Liver (tissue), 9 donors: ENCODE measurements around the gene GALNTL6. TPM values are rescaled to one million over a fixed set of nuclear protein-coding genes. Genes with fewer than 3 reads are reported as not detected.

Experiments used
- DNase-seq: peaks from one replicate; pipeline ENCODE4 v3.0.0-alpha.2; 2017; ENCODE audit warnings: low spot score
- H3K27ac ChIP-seq, 2 donors: one replicate each; pipeline ENCODE4 v1.7.0; 2013; ENCODE audit warnings: inconsistent platforms in 2 of 2, low read length in 2 of 2, control low read depth in 1 of 2, low read depth in 1 of 2, mild to moderate bottlenecking in 1 of 2
- H3K27me3 ChIP-seq, 4 donors: one replicate each; pipeline versions ENCODE4 v1.6.1 to v1.7.0; 2013; ENCODE audit warnings: low read length in 3 of 4, inconsistent platforms in 1 of 4, mild to moderate bottlenecking in 1 of 4, moderate library complexity in 1 of 4; ENCODE audit not compliant: control insufficient read depth in 4 of 4, insufficient read depth in 4 of 4
- H3K36me3 ChIP-seq, 4 donors: one replicate each; pipeline versions ENCODE4 v1.6.1 to v1.7.0; 2013; ENCODE audit warnings: low read length in 3 of 4, mild to moderate bottlenecking in 3 of 4, low read depth in 1 of 4, moderate library complexity in 1 of 4; ENCODE audit not compliant: control insufficient read depth in 4 of 4, insufficient read depth in 3 of 4
- H3K4me1 ChIP-seq, 4 donors: one replicate each; pipeline versions ENCODE4 v1.6.1 to v1.7.0; 2013; ENCODE audit warnings: low read length in 3 of 4, mild to moderate bottlenecking in 3 of 4, moderate library complexity in 1 of 4; ENCODE audit not compliant: control insufficient read depth in 4 of 4, insufficient read depth in 4 of 4
- H3K4me3 ChIP-seq, 3 donors: one replicate each; pipeline versions ENCODE4 v1.6.1 to v1.7.0; 2013; ENCODE audit warnings: low read length in 3 of 3, control low read depth in 1 of 3, low read depth in 1 of 3, mild to moderate bottlenecking in 1 of 3
- H3K9ac ChIP-seq, 2 donors: one replicate each; pipeline ENCODE4 v1.7.0; 2013; ENCODE audit warnings: low read length in 2 of 2, mild to moderate bottlenecking in 2 of 2, moderate library complexity in 2 of 2, control low read depth in 1 of 2, low read depth in 1 of 2
- H3K9me3 ChIP-seq, 4 donors: one replicate each; pipeline versions ENCODE4 v1.6.1 to v1.7.0; 2013; ENCODE audit warnings: low read length in 3 of 4; ENCODE audit not compliant: control insufficient read depth in 4 of 4
- ATF3 ChIP-seq: IDR thresholded peaks from 2 replicates; pipeline ENCODE4 v1.6.1; 2016; ENCODE audit warnings: antibody characterized with exemption
- CTCF ChIP-seq: fragments of 150-350 bp; IDR thresholded peaks from 2 replicates; pipeline ENCODE4 v1.5.1; 2017; ENCODE audit warnings: improper control_type of control experiment, low read depth, low read length; ENCODE audit not compliant: missing input control
- EGR1 ChIP-seq, 2 donors: IDR thresholded peaks; 2 replicates each; pipeline ENCODE4 v1.6.1; 2016 to 2018; ENCODE audit warnings: antibody characterized with exemption in 2 of 2, low read depth in 2 of 2
- FOXA1 ChIP-seq: IDR thresholded peaks from 2 replicates; pipeline ENCODE4 v1.6.1; 2016; ENCODE audit warnings: antibody characterized with exemption
- FOXA2 ChIP-seq: IDR thresholded peaks from 2 replicates; pipeline ENCODE4 v1.6.1; 2016; ENCODE audit warnings: antibody characterized with exemption
- HNF4A ChIP-seq, 2 donors: conservative IDR thresholded peaks; 2 replicates each; pipeline ENCODE4 v1.6.1; 2016; ENCODE audit warnings: antibody characterized with exemption in 2 of 2, mild to moderate bottlenecking in 2 of 2
- HNF4G ChIP-seq: IDR thresholded peaks from 2 replicates; pipeline ENCODE4 v1.6.1; 2016; ENCODE audit warnings: antibody characterized with exemption
- JUND ChIP-seq, 2 donors: IDR thresholded peaks; 2 replicates each; pipeline ENCODE4 v1.6.1; 2016; ENCODE audit warnings: antibody characterized with exemption in 2 of 2
- MAX ChIP-seq: IDR thresholded peaks from 2 replicates; pipeline ENCODE4 v1.6.1; 2016; ENCODE audit warnings: antibody characterized with exemption
- NR2F2 ChIP-seq: IDR thresholded peaks from 2 replicates; pipeline ENCODE4 v1.6.1; 2016; ENCODE audit warnings: antibody characterized with exemption
- RAD21 ChIP-seq, 2 donors: IDR thresholded peaks; 2 replicates each; pipeline ENCODE4 v1.6.1; 2016; ENCODE audit warnings: antibody characterized with exemption in 2 of 2, mild to moderate bottlenecking in 2 of 2
- REST ChIP-seq: IDR thresholded peaks from 2 replicates; pipeline ENCODE4 v1.6.1; 2016; ENCODE audit warnings: antibody characterized with exemption, mild to moderate bottlenecking
- RXRA ChIP-seq, 2 donors: IDR thresholded peaks; 2 replicates each; pipeline ENCODE4 v1.6.1; 2017 to 2018; ENCODE audit warnings: antibody characterized with exemption in 2 of 2, mild to moderate bottlenecking in 1 of 2
- SP1 ChIP-seq: IDR thresholded peaks from 2 replicates; pipeline ENCODE4 v1.6.1; 2018; ENCODE audit warnings: antibody characterized with exemption, mild to moderate bottlenecking
- TAF1 ChIP-seq: conservative IDR thresholded peaks from 2 replicates; pipeline ENCODE4 v1.6.1; 2016; ENCODE audit warnings: antibody characterized with exemption, mild to moderate bottlenecking
- YY1 ChIP-seq: IDR thresholded peaks from 2 replicates; pipeline ENCODE4 v1.6.1; 2016; ENCODE audit warnings: antibody characterized with exemption, mild to moderate bottlenecking
- ZBTB33 ChIP-seq: IDR thresholded peaks from 2 replicates; pipeline ENCODE4 v1.6.1; 2016; ENCODE audit warnings: antibody characterized with exemption
- WGBS: extraction: QIAGEN DNeasy Blood & Tissue Kit; methylation state at CpG from one replicate; pipeline ENCODE4 v1.1.7; 2013; 5-methylcytosine and 5-hydroxymethylcytosine counted together
- polyA plus RNA-seq, 2 donors: library from polyadenylated mRNA; stranded (reverse) in 1 of 2; unstranded in 1 of 2; fragments of 200-250 nt in 1 of 2; fragments of >200 nt in 1 of 2; fragmentation: Nextera tagmentation in 1 of 2; extraction: Ambion mirVana in 1 of 2; gene quantifications; one replicate each; pipeline versions ENCODE4 v1.2.1 to v1.2.3, GENCODE V29; 2013 to 2015
- total RNA-seq, 2 donors: library from RNA; depleted of rRNA; stranded (reverse); fragments of >200 nt; gene quantifications; one replicate each; pipeline ENCODE4 v1.2.3, GENCODE V29; 2014
- donor health status: healthy.
- donor health status: healthy.
- donor health status: healthy.
- donor health status: healthy.
- donor health status: healthy.

GALNTL6 gene
- total and polyA plus RNA-seq, 4 donors: 0.06 to 0.08 TPM; not detected in 2

- no peak overlapping the region for H3K4me3 ChIP-seq
- no peaks in the 10 kb centered on the region for H3K9me3 ChIP-seq
- no peaks in the 10 kb centered on the region for H3K36me3 ChIP-seq
- no peak overlapping the region for H3K9ac ChIP-seq
- DNase-seq: no peak
- no peaks in the 10 kb centered on the region for H3K27me3 ChIP-seq
- TF ChIP-seq ATF3: no peak
- WGBS: 62% methylated on average over 4 of the region's 4 CpGs
- H3K27ac ChIP-seq: no peak overlapping the region
- H3K4me1 ChIP-seq: no peaks in the 10 kb centered on the region
Measured at GRCh38 chr4:171956678-171957077, 143.5 kb downstream of the GALNTL6 start.

- H3K36me3 ChIP-seq: no peaks in the 10 kb centered on the region
- TF ChIP-seq MAX (no peak), RXRA (IDR thresholded peaks at IDR 0.05) (no peak), CTCF (no peak), YY1 (no peak), HNF4G (no peak), REST (no peak), NR2F2 (no peak), HNF4A (conservative IDR thresholded peaks at IDR 0.05) (no peak), TAF1 (no peak), JUND (IDR thresholded peaks at IDR 0.05) (no peak), ATF3 (no peak), EGR1 (IDR thresholded peaks at IDR 0.05; ENCODE audit: low read depth in 2 of 2) (no peak), FOXA2 (no peak)
- 65% methylated on average over 5 of the region's 5 CpGs for WGBS
Measured at GRCh38 chr4:171962110-171962509, 148.9 kb downstream of the GALNTL6 start.

GRCh38 chr4:171966356-171966755 is 153.2 kb downstream of the GALNTL6 start:
- DNase-seq: no peak
- no peaks in the 10 kb centered on the region for H3K27me3 ChIP-seq
- H3K9ac ChIP-seq: no peak overlapping the region
- WGBS: 89% methylated on average over 2 of the region's 2 CpGs
- H3K9me3 ChIP-seq: no peaks in the 10 kb centered on the region
- H3K36me3 ChIP-seq: no peaks in the 10 kb centered on the region
- no peak overlapping the region for H3K4me3 ChIP-seq
- H3K27ac ChIP-seq: no peak overlapping the region
- H3K4me1 ChIP-seq: no peaks in the 10 kb centered on the region
- TF ChIP-seq RAD21 (IDR thresholded peaks at IDR 0.05) (no peak), MAX (no peak), HNF4A (conservative IDR thresholded peaks at IDR 0.05) (no peak), ZBTB33 (no peak), FOXA1 (no peak), TAF1 (no peak), HNF4G (no peak), RXRA (IDR thresholded peaks at IDR 0.05) (no peak), JUND (IDR thresholded peaks at IDR 0.05) (no peak), CTCF (no peak), SP1 (no peak), NR2F2 (no peak)

More at GRCh38 chr4:171962110-171962509, 148.9 kb downstream of the GALNTL6 start:
- H3K4me1 ChIP-seq: no peaks in the 10 kb centered on the region
- no peak for DNase-seq
- H3K4me3 ChIP-seq: no peak overlapping the region
- no peaks in the 10 kb centered on the region for H3K9me3 ChIP-seq
- H3K9ac ChIP-seq: no peak overlapping the region
- H3K27me3 ChIP-seq: no peaks in the 10 kb centered on the region
- no peak overlapping the region for H3K27ac ChIP-seq
